ENCODE data around the gene BATF2. TPM values are rescaled to one million over a fixed set of nuclear protein-coding genes. Genes with fewer than 3 reads are reported as not detected.

Gene BATF2
- total RNA-seq, 1 experiment from 2014 or later: 0.72 TPM

DNA sequence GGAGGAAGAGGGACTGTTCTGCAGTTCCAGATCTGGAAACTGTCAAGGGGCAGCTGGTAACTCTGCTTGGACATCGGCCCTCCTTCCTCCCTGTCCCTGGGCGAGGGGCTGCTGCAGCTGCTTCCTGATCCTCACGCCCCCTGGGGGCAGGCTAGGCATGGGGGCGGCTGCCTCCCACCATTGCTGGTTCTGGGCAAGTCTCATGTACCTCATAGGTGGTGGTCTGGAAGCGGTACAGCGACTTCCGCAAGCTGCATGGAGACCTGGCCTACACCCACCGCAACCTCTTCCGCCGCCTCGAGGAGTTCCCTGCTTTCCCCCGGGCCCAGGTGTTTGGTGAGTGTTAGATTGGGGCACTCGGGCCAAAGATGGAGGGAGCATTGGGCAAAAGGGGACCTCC lies 35.4 kb upstream of the BATF2 start:
- DNase-seq: peak; percentile 46
- Mint-ChIP-seq H3K27ac (no peak overlapping the region; a peak in 1 of 7 replicates), H3K4me3 (no peak overlapping the region), H3K9me3 (no peaks in the 10 kb centered on the region), H3K4me1 (peaks cover 5 to 6% of the 10 kb centered on the region in 2 experiments), H3K27me3 (ENCODE audit: low read depth) (no peaks in the 10 kb centered on the region), H3K36me3 (ENCODE audit: insufficient read depth in 1 of 3, low read depth in 3 of 3) (peaks cover 0 to 16% (median 4%) of the 10 kb centered on the region in 3 experiments; a peak in 3 of 7 replicates)
- Histone ChIP-seq H3K79me1 (ENCODE audit: insufficient read depth, low read depth, low read length, poor library complexity, severe bottlenecking) (no peaks in the 10 kb centered on the region), H3K23me2 (ENCODE audit: insufficient read length, low read depth, low read length, poor library complexity, severe bottlenecking) (peaks cover 2% of the 10 kb centered on the region), H2BK20ac (ENCODE audit: low read depth, low read length, poor library complexity, severe bottlenecking) (no peak overlapping the region), H2AFZ (ENCODE audit: low read length) (no peak overlapping the region), H3K4me1 (ENCODE audit: insufficient read depth, low read length) (no peaks in the 10 kb centered on the region), H3K18ac (ENCODE audit: insufficient read length, low read depth, low read length) (no peak overlapping the region), H2AK5ac (ENCODE audit: insufficient read length, low read length) (no peak overlapping the region), H3K4ac (ENCODE audit: low read depth, low read length) (no peak overlapping the region), H3T11ph (ENCODE audit: low read length) (no peak overlapping the region), H3K56ac (ENCODE audit: insufficient read length, low read depth, low read length) (no peak overlapping the region), H2BK15ac (ENCODE audit: low read depth, low read length) (no peak overlapping the region), H4K5ac (ENCODE audit: insufficient read length, low read depth, low read length) (no peak overlapping the region), H2BK120ac (ENCODE audit: low read depth, low read length, poor library complexity, severe bottlenecking) (no peak overlapping the region), H3K23ac (ENCODE audit: insufficient read length, low read depth, low read length) (no peak overlapping the region), H2BK12ac (ENCODE audit: insufficient read length, low read depth, low read length) (no peak overlapping the region), H4K8ac (replicated peaks; ENCODE audit: insufficient read length, low read depth, low read length) (no peak overlapping the region), H3K14ac (ENCODE audit: insufficient read depth, low read length) (no peak overlapping the region), H4K20me1 (ENCODE audit: control insufficient read depth, insufficient read depth, insufficient read length) (no peaks in the 10 kb centered on the region), H3K27ac (ENCODE audit: insufficient read length, low read depth, low read length) (no peak overlapping the region), H3K27me3 (ENCODE audit: insufficient read depth, low read length) (no peaks in the 10 kb centered on the region), H3K9me3 (ENCODE audit: control insufficient read depth, low read depth, low read length) (no peaks in the 10 kb centered on the region), H2BK5ac (ENCODE audit: insufficient read length, low read length) (no peak overlapping the region), H3K79me2 (ENCODE audit: insufficient read depth, low read length) (no peaks in the 10 kb centered on the region), H4K91ac (ENCODE audit: insufficient read length, low read depth, low read length) (no peak overlapping the region), H3K4me2 (ENCODE audit: insufficient read depth, insufficient read length, low read length) (no peak overlapping the region), H3K9ac (ENCODE audit: extremely low read depth, insufficient read length, low read length) (no peak overlapping the region)
- no CpG with 5 or more reads among the region's 13 CpGs for WGBS (ENCODE audit: extremely low coverage, insufficient read length, low lambda C conversion rate)
- TF ChIP-seq CTCF (conservative IDR thresholded peaks at IDR 0.05): no peak; the same call in 2 of the 3 replicates

Measured in H9 (cell line).